SK-N-SH treated with all-trans-retinoic acid at 6 μM for 48 hours (cell line): Measurements from ENCODE around the gene GRPEL2.

ENCODE experiments used
- ATAC-seq: fragments of 200-7000 bp; cut with Tn5 transposase; 3 replicates; pipeline ENCODE4 v1.9.1; 2020; ENCODE audit warnings: mild to moderate bottlenecking, moderate library complexity
- ARNTL ChIP-seq: fragments of 450-650 bp; formaldehyde crosslinking; IDR thresholded peaks from 2 replicates; pipeline ENCODE4 v1.5.0; 2020; ENCODE audit warnings: low read depth, mild to moderate bottlenecking, moderate library complexity, borderline replicate concordance
- CREB5 ChIP-seq: fragments of 250-450 bp; sonication (Bioruptor Pico); IDR thresholded peaks from 2 replicates; pipeline ENCODE4 v1.5.1; 2020; ENCODE audit warnings: low read depth, mild to moderate bottlenecking, moderate library complexity
- CSDC2 ChIP-seq: fragments of 250-450 bp; sonication (Bioruptor Pico); IDR thresholded peaks from 2 replicates; pipeline ENCODE4 v1.5.0; 2020; ENCODE audit warnings: mild to moderate bottlenecking, moderate library complexity
- CSRNP3 ChIP-seq: fragments of 250-450 bp; sonication (Bioruptor Pico); IDR thresholded peaks from 2 replicates; pipeline ENCODE4 v1.5.1; 2021; ENCODE audit warnings: mild to moderate bottlenecking, moderate library complexity
- ESRRG ChIP-seq: fragments of 250-450 bp; sonication (Bioruptor Pico); IDR thresholded peaks from 2 replicates; pipeline ENCODE4 v1.6.1; 2021; ENCODE audit warnings: mild to moderate bottlenecking
- GLIS3 ChIP-seq: fragments of 250-450 bp; sonication (Bioruptor Pico); IDR thresholded peaks from 2 replicates; pipeline ENCODE4 v1.5.0; 2020; ENCODE audit warnings: mild to moderate bottlenecking, moderate library complexity
- PATZ1 ChIP-seq: fragments of 250-450 bp; sonication (Bioruptor Pico); IDR thresholded peaks from 2 replicates; pipeline ENCODE4 v1.8.0; 2020; ENCODE audit warnings: mild to moderate bottlenecking, moderate library complexity, borderline replicate concordance
- POU6F1 ChIP-seq: fragments of 250-450 bp; sonication (Bioruptor Pico); IDR thresholded peaks from 2 replicates; pipeline ENCODE4 v1.8.0; 2021; ENCODE audit warnings: low read depth, mild to moderate bottlenecking, moderate library complexity, borderline replicate concordance
- PPARA ChIP-seq: fragments of 250-450 bp; sonication (Bioruptor Pico); IDR thresholded peaks from 2 replicates; pipeline ENCODE4 v1.5.0; 2020; ENCODE audit warnings: mild to moderate bottlenecking, borderline replicate concordance
- RARB ChIP-seq: fragments of 250-450 bp; sonication (Bioruptor Pico); IDR thresholded peaks from 2 replicates; pipeline ENCODE4 v1.8.0; 2021; ENCODE audit warnings: mild to moderate bottlenecking, moderate library complexity
- SNAI2 ChIP-seq: fragments of 250-450 bp; sonication (Bioruptor Pico); IDR thresholded peaks from 2 replicates; pipeline ENCODE4 v1.5.0; 2020; ENCODE audit warnings: mild to moderate bottlenecking, moderate library complexity
- TCF4 ChIP-seq: fragments of 250-450 bp; sonication (Bioruptor Pico); IDR thresholded peaks from 2 replicates; pipeline ENCODE4 v1.8.0; 2021; ENCODE audit warnings: mild to moderate bottlenecking, moderate library complexity, borderline replicate concordance
- TOX ChIP-seq: fragments of 250-450 bp; sonication (Bioruptor Pico); IDR thresholded peaks from 2 replicates; pipeline ENCODE4 v1.8.0; 2021; ENCODE audit warnings: mild to moderate bottlenecking, moderate library complexity, borderline replicate concordance
- TSHZ2 ChIP-seq: fragments of 250-450 bp; sonication (Bioruptor Pico); IDR thresholded peaks from 2 replicates; pipeline ENCODE4 v1.5.0; 2020; ENCODE audit warnings: mild to moderate bottlenecking, moderate library complexity
- ZC3H10 ChIP-seq: fragments of 250-450 bp; sonication (Bioruptor Pico); IDR thresholded peaks from 2 replicates; pipeline ENCODE4 v1.5.1; 2021; ENCODE audit warnings: mild to moderate bottlenecking, moderate library complexity
- ZFP3 ChIP-seq: fragments of 250-450 bp; sonication (Bioruptor Pico); IDR thresholded peaks from 2 replicates; pipeline ENCODE4 v1.5.0; 2020; ENCODE audit warnings: mild to moderate bottlenecking, moderate library complexity
- ZFP30 ChIP-seq: fragments of 450-650 bp; formaldehyde crosslinking; IDR thresholded peaks from 2 replicates; pipeline ENCODE4 v1.5.0; 2022; ENCODE audit warnings: mild to moderate bottlenecking, moderate library complexity
- ZNF565 ChIP-seq: fragments of 450-650 bp; formaldehyde crosslinking; conservative IDR thresholded peaks from 2 replicates; pipeline ENCODE4 v1.5.0; 2020; ENCODE audit warnings: low read depth, mild to moderate bottlenecking, moderate library complexity
- ZNF70 ChIP-seq: fragments of 450-650 bp; formaldehyde crosslinking; IDR thresholded peaks from 2 replicates; pipeline ENCODE4 v1.5.0; 2020; ENCODE audit warnings: mild to moderate bottlenecking, moderate library complexity
- ZNF8 ChIP-seq: fragments of 450-650 bp; formaldehyde crosslinking; IDR thresholded peaks from 2 replicates; pipeline ENCODE4 v1.5.0; 2020; ENCODE audit warnings: mild to moderate bottlenecking, moderate library complexity

The GRPEL2 gene

GRCh38 chr5:149301049-149301743 is 44.1 kb upstream of the GRPEL2 start:
- no peak for TF ChIP-seq PPARA (CRISPR knock-in tag)
- TF ChIP-seq ZFP3 (CRISPR knock-in tag): no peak
- TF ChIP-seq ARNTL (CRISPR knock-in tag): no peak
- TF ChIP-seq ESRRG (CRISPR knock-in tag): no peak
- no peak for TF ChIP-seq ZFP30 (CRISPR knock-in tag)
- no peak for TF ChIP-seq PATZ1 (CRISPR knock-in tag)
- no peak for ATAC-seq

- TF ChIP-seq TOX (CRISPR knock-in tag) (no peak), RARB (CRISPR knock-in tag) (no peak), CSRNP3 (CRISPR knock-in tag) (no peak), ESRRG (CRISPR knock-in tag) (no peak), ZC3H10 (no peak), ZFP3 (CRISPR knock-in tag) (no peak), PPARA (CRISPR knock-in tag) (no peak)
- ATAC-seq: no peak
Observed at GRCh38 chr5:149301744-149302380, 43.4 kb upstream of the GRPEL2 start.

GRCh38 chr5:149302641-149303040 is 42.7 kb upstream of the GRPEL2 start:
- no peak for ATAC-seq
- TF ChIP-seq GLIS3 (CRISPR knock-in tag) (no peak), POU6F1 (CRISPR knock-in tag) (no peak), ESRRG (CRISPR knock-in tag) (no peak), TSHZ2 (CRISPR knock-in tag) (no peak), TCF4 (CRISPR knock-in tag) (no peak), CSRNP3 (CRISPR knock-in tag) (no peak), ZNF565 (CRISPR knock-in tag) (no peak), RARB (CRISPR knock-in tag) (no peak), PPARA (CRISPR knock-in tag) (no peak), ZC3H10 (no peak), ZNF70 (no peak), SNAI2 (CRISPR knock-in tag) (no peak), ZNF8 (no peak), ZFP30 (CRISPR knock-in tag) (no peak), CREB5 (CRISPR knock-in tag) (no peak), CSDC2 (CRISPR knock-in tag) (no peak), ZFP3 (CRISPR knock-in tag) (no peak)
